Activated gamma-delta T cell treated with Interleukin-2 at 50 U/mL for 16 hours (primary cell): ENCODE results near the gene M6PR.
"Not testable (repeated sequence)": the region's sequence is repeated elsewhere in the genome, so short reads cannot be mapped to it uniquely, and the experiment has no call there.

Experiments
- DNase-seq: peaks from one replicate; pipeline ENCODE4 v3.0.0-alpha.2; 2020

M6PR gene

DNA sequence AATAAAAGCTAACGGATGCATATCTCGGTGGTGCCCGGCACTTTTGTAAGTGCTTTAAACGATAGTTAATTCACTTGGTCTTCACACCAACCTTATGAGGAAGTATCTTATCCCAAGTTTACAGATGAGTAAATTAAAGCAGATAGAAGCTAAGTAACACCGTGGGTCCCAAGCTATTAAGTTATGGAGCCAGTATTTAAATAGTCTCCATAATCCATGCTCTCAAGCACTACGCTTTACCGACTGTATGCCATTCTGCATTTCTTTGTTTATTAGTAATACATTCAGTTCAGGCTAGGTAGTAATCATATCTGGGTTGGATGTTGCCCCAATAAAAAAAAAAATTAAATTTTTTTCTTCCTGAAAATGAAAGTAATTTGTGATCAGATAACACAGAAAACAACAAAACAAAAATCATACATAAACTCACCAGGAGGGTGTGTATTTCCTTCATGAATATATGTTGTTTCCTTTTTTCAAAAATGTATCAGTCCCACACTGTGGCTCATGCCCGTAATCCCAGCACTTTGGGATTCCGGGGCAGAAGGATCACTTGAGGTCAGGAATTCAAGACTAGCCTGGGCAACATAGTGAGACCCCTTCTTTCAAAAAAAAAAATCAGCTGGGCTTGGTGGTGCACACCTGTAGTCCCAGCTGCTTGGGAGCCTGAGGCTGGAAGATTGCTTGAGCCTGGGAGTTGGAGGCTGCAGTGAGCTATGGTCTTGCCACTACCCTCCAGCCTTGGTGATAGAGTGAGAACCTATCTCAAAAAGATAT, 1.4 kb upstream of the M6PR start:
- no peak for DNase-seq

DNA sequence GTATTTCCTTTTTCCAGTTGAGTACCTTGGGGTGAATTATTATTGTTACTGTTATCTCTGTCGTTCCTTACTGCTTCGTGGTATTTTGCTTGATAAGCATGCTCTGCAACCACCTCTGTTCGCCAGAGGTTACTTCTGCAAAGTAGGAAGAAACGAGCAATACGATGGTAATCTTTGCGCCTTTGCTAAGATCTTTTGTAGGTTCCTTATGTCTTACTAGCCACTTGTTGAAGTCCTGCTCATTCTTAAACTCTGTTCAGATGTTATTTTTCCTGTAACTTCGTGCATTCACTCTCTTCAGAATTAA, 729 bp upstream of the M6PR start:
- no peak for DNase-seq

DNA sequence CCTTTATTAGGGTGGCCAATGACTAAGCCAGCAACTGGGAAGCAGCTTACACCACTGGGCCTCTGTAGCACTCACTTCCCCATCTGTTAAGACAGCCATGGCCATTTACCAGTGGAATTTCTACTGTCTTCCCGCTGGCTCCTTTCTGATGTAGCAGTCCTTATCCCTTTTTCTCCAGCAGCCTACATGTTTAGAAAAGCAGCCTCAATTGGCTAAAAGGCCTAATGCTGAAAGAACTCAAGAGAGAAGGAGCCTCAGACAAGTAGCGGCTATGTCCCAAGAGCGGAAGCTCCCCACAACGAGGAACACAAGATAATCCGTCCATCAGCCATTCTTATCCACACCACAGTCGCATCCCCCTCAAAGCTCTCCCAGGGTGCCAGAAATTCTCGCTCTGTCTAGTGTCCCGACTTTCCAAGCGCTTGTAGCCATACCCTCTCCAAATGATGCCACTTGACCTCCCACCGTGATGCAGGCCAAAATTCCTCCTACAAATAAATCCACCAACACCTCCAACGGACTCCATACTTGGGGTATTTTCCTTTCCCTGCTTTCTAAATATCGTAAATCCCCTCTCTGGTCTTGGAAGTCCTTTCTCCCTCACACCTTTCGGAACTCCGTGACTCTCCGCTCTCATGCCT, 624 bp downstream of the M6PR start:
- DNase-seq = no peak

DNA sequence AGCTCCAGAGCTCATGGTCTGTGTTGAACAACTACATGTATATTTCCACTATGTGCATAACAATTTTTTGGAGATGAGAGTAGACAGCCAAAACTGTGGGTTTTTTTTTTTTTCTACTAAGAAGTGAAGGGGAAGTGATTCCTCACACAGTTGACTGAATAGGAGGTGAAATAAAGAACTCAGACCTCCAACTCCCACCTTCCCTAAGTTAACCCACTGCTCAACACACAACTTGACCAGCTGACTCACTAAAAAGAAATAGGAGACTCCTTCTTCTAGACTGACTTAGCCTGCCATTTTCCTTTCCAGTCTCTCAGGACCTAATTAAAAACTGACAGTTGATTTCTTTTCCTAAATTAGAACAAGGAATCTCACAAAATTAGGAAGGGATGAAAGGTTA, 1.7 kb downstream of the M6PR start:
- DNase-seq = no peak

DNA sequence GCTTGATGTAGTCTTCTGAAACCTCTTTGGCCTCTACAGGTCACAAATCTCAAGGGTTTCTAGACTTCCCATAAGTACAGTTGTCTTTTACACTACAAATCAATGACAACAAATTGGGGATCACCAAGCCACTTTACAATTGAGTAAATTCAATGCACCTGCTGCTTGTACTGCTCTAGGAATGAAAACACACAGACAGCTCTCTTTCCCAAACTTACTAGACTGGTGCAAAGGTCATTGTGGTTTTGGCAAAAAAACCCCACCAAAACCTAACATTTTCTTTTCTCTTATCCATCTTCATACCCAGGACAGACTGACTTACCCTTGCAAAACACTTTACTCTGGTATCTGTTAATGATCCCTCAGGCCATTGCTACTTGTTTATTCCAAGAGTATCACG, 2.7 kb downstream of the M6PR start:
- no peak for DNase-seq

DNA sequence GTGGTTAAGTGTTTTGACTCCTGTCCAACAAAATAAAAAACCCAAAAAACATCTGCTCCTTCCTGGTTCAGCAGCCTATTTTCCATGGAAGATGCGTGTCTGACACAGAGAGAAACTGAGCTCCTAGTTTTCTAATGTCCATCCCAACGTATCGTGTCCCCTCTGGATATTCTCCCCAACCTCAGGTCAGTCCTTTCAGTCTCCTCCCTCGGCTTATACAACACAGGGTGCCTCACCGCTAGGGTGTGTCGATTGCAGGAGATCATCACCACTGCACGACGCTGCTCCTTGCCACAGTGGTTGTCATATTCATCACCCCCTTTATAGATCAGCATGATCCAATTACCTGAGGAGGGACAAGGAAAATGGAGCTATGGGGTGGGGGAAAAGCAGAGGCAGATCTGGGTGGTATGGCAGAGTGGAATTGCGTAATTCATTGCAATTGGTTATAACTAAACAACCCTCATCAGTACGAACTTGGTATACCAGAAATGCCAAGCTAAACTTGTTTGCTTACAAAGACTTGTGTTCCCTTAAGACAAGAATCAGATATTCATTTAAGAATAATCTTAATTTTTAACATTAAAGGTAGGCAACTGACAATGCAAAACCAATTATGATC, 5.8 kb downstream of the M6PR start:
- no peak for DNase-seq

DNA sequence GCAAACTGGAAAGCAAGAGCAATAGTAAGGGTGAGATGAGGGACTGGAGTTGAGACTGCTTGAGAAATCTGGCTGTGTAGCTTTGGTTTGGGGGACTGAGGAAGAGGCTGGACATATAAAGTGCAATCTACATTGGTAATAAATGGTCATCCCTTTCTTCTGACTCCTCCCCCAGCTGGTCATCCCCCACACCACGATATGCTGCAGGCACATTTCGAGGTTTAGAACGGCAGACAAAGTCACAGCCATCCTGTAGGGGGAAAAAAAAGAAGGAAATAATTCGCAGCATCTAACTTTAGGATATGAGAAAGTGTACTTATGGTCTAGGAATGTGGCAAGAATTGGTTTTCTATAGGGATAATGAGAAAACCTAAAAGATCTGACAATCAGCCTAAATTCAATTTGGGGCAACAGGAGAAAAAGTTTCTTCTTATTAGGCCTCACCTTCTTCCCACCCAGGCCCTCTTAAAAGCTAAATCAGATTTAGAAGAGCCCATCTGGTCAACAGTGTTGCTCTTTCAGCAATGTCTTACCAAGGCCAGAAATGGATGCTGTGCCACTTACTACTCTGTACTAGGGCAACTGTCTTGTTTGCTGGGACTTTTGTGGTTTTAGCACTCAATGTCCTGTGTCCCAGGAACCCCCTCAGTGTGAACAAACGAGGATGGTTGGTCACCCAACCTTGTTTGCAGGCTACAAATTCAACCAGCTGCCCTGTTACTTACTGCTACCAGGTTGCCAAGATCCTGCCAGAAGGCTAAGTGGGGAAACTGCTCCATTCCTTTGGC, 7.6 kb downstream of the M6PR start:
- no peak for DNase-seq

DNA sequence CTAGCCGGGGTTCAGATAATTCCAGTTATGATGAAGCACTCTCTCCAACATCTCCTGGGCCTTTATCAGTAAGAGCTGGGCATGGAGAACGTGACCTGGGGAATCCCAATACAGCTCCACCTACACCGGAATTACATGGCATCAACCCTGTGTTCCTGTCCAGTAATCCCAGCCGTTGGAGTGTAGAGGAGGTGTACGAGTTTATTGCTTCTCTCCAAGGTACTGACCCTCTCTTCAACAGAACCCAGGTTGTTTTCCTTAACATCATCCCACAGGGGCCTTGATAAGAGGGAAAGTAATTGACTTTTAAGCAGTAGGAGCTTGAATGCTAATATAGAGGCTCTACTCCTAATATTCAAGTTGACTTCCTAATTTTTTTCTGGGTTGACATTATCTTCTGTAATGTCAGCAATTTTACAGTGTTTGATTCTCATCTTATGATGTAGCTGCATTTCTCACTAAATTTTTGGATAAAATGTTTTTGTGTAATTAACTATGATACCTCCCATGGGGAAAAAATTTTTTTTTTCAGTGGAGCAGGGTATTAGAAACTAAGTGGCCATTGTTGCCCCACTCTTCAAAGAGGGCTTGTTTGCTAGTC, 11.5 kb downstream of the M6PR start:
- not testable (repeated sequence) for DNase-seq

DNA sequence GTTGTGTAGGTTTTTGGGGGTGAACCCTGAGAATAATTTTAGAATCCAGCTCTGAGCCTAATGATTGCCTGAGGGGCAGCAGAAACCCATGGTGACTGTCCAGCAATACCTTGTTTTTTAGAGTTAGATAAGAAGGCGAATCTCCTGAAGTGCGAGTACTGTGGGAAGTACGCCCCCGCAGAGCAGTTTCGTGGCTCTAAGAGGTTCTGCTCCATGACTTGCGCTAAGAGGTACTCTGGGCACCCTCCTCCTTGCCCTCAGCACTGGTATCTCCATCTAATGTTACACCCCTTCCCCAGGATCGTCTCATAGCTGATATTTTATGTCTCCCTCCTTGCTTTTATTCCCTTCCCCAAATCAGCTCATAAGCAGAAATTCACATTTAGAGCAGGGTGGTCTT, 12.7 kb downstream of the M6PR start:
- no peak for DNase-seq

DNA sequence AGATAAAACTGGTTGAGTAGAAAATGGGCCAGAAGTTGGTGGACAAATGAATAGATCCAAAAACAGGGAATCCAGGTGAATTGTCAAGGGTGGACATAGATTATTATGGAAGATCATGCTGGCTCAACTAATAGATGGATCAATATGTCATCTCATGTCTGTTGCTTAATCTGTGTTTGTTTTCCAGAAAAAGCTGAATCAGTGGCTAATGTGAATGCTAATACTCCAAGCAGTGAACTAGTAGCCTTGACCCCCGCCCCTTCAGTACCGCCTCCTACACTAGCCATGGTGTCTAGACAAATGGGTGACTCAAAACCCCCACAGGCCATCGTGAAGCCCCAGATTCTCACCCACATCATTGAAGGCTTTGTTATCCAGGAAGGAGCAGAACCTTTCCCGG, 15.4 kb downstream of the M6PR start:
- not testable (repeated sequence) for DNase-seq

DNA sequence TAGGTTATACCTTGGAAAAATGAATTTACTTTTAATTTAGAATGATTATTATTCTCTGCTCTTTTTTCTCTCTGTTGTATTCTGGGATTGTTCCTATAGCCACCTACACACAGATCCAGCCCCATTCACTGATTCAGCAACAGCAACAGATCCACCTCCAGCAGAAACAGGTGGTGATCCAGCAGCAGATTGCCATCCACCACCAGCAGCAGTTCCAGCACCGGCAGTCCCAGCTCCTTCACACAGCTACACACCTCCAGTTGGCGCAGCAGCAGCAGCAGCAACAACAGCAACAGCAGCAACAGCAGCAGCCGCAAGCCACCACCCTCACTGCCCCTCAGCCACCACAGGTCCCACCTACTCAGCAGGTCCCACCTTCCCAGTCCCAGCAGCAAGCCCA, 17.0 kb downstream of the M6PR start:
- not testable (repeated sequence) for DNase-seq

DNA sequence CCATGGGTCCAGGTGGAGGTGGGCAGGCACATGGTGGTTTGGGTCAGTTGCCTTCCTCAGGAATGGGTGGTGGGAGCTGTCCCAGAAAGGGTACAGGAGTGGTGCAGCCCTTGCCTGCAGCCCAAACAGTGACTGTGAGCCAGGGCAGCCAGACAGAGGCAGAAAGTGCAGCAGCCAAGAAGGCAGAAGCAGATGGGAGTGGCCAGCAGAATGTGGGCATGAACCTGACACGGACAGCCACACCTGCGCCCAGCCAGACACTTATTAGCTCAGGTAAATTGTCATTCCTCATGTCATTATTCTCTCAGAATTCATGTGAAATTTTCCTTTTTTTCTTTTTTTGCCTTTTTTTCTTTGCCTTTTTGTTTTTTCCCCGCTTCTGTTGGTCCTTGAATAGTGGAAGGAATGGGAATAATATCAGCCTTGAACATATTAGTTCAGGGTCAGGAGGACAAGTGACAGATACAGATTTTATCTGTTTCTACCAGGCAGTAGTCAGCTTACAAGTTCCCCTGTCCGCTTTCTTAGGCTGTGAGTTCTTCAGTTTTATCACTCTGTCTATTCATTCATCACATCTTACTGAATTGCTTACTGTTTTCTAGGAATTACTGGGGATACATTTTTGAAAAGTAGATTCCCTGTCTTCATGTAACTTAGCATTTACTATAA, 18.7 kb downstream of the M6PR start:
- not testable (repeated sequence) for DNase-seq

DNA sequence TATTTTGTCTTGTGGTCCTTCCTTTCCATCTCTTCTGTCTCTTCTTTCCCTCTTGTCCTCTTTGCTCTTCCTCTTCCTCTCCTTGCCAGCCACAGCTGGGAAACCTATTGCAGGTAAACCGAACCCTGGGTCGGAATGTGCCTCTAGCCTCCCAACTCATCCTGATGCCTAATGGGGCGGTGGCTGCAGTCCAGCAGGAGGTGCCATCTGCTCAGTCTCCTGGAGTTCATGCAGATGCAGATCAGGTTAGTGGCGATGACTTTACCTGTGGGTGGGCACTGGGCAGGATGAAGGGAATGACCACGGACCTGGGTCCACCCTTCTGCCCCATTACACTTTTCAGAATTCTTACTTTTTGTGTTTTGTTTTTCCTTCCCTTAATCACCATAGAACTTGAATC, 26.9 kb downstream of the M6PR start:
- no peak for DNase-seq

DNA sequence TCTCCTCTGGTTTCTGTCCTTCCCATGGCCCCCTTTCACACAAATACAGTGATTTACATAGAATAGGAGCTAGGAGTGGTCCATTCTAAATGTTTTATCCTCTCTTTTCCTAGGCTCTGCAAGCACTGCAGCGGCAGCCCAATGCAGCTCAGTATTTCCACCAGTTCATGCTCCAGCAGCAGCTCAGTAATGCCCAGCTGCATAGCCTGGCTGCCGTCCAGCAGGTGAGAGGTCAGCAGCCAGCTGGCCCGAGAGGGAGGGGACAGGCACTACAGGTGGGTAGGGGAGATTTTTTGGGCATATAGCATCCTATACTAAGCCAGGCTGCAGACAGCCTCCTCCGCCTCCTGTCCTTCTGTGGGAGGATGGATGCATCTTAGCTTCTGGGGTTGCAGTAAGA, 29.8 kb downstream of the M6PR start:
- not testable (repeated sequence) for DNase-seq

DNA sequence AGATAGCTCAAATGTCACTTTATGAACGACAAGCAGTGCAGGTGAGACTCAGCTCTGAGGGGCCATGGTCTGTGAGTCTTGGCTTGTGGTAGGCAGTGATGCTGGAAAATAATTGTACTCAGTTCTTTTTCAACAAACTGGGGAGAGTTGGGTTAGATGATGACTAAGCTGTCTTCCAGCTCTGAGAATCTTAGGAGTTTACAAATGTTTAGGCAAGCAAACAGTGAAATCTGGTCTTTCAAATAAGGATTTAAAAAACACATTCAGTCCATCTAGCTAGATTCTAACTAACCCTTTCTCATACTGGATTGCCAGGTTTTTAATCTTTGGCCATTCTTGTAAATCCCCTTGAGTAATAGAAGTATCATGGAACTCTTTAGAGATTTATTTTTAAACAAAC, 31.7 kb downstream of the M6PR start:
- no peak for DNase-seq

DNA sequence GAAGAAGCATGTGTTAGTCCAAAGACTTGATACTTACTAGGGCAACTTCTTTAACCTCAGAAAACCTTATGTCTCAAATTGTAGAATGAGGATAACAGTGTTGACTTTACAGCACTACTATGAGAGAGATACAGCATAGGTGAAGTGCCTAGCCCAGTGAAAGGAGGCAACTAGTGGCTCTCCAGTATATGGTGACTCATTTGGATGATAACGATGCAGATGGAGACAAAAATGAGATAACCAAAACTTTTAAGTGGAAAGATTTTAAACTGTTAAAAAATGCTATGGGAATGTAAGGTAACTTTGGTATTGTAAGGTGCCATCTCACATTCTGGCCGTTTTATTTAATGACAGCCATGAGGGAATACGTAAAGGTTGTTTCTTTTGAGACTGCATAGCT, 32.4 kb downstream of the M6PR start:
- no peak for DNase-seq

DNA sequence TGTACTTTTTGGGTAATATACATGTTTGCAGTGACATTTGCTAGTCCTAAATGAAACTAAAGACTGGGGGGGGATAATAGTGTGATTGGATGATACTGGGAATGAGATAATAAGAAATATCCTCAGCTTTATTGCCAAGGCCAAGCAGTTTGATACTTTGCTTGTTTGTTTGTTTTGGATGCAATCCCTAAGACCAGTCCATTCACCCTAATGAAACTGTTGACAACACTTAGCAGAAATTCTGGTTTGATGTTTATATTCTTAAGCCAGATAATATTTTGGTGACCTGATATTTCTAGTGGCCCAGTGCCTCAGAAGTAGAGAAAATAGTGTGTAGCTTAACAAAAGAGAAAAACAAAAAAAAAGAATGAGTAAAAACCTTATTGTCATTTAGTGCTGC, 33.3 kb downstream of the M6PR start:
- no peak for DNase-seq

DNA sequence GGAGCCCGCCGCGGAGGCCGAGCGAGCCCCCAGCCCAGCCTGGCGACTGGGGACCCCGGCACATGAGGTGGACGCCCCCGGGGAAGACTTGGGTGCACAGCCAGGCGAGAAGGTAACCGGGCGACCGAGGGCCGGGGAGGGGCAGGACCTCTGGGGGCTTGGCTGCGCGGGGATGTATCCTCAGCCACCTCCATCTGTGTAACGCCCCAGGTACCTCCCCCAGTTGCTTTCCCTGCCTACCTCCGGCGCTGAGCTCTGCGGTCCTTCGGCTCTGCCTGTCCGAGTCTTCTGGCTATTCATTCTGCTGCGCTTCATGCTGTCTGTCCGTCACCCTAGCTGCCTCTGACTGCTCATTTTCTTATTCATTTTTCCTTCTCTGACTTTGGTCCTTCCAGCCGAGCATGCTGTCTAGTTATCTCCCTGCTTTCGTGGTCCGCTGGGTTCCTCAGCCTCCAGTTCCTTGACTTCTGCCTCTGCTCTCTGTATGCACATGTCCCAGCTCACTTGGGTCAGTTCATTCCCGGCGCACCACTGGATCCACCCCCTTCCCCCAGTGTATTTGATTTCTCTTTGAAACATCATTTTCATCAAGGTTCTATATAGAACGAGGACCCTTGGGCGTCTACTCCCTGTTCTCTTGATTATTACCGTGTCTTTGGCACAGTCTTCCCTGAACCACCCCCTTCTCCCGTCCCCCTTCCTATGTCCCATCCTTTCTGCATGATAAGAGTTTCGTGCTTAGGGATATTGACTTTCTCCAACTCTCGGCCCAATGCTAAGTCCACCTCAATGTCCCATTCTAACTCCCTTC, 34.5 kb downstream of the M6PR start:
- DNase-seq = peak; percentile 58

DNA sequence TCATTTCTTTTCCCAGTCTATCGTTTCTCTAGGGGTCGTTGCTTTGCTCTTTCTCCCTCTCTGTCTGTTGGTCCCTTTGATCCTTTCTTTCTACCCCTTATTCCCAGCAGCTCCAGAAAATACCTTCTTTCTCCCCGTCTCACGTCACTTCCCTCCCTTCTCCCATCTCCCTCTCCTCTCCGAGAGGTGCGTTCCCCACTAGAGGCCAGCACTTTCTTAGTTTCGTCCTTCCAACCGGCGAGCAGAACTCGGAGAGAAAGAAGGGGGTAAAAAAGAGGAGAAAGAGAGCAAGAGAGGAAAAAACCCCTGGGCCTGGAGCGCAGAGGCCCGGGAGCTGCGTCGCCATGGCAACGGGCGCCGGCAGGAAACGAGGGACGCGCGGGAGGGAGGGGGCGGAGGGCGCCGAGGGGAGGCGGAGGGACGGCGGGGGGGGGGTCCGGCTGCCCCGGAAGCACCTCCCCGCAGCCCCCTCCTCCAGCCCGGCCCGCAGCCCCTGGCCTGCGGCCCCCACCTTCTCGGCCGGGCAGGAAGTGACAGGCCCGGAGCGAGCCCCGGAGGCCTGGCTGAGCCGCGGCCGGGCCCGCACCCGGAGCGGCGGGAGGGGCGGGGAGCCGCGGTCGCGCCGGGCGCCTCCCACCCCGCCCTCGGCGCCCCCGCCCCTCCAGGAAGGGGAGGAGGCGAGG, 35.3 kb downstream of the M6PR start, which contains the start of gene PHC1:
Gene PHC1 (plus strand): TSS at position 477 of the 683 bp plus-strand sequence. CDS start 3,169 bp downstream, outside the sequence.
- DNase-seq = peak; percentile 77

DNA sequence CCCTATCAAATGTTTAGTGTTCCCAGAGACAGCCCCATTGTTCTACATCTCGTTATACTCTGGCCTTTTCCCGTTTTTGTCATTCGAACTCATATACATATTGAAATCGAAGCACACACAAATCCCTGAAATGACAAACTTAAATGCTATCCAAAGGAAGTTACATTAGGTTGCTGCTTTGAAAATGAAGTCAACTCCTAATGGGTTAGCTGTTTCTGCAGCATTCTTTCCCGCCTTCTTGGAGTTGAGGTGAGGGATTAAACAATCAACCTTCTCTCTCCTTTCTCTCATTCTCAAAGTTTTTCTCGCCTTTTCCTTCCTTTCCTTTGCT, 35.8 kb downstream of the M6PR start:
- DNase-seq = no peak

DNA sequence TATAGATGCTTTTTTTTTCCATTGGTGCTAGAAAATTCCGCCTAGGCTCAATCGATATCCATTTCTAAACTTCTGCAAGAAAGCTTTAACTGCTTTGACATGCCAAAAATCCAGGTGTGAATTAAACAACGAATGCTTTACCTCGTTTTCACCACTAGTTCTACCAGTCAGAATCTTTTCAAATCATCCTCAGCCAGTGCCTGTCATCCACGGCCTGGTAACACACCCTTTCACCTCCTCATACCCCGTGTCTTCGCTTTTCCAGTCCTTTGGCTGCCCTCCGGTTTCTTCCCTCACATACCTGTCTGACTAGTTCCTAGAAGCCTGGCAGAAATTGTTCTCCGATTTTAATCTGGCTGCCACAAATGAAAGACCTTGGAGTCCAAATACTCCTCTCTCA, 36.5 kb downstream of the M6PR start:
- peak; percentile 6 for DNase-seq
